Activated CD8-positive, alpha-beta memory T cell treated with anti-CD3 and anti-CD28 coated beads, Interleukin-2, amount 50 U/mL, for 48 hours (primary cell): ENCODE results near the gene SLC22A23.
A peak's percentile ranks its signal among the peaks of the same experiment; 100 is the strongest.
"Not testable (repeated sequence)": the region's sequence is repeated elsewhere in the genome, so short reads cannot be mapped to it uniquely, and the experiment has no call there.

Experiments
- DNase-seq: peaks from one replicate; pipeline ENCODE4 v3.0.0-alpha.2; 2020

SLC22A23 gene

GRCh38 chr6:3259491-3259958 lies 197.3 kb downstream of the SLC22A23 start:
- DNase-seq: peak; percentile 68

GRCh38 chr6:3258720-3259490 lies 197.9 kb downstream of the SLC22A23 start, which contains the start of gene PSMG4:
Gene PSMG4 (plus strand): TSS chr6:3258947. CDS start chr6:3259023, 76 bp downstream.
- peak; percentile 98 for DNase-seq

DNA sequence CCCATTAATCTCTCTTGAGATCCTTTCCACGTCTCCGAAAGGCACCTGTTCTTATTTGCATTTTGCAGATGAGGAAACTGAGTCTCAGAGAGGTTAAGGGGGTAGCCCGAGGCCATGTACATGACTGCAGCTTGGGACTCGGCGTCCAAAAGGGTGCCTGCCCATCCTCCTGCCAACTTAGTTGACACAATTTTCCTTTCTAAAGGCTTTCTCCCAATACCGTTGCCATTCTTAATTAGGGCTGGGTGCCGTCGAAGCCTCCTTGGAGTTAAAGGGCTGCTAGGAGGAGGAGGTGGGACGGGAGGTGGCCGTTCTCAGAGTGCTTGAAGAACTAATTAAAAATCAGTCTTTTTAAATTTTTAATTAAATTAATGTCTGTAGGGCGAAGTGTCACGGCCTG lies 198.6 kb downstream of the SLC22A23 start:
- DNase-seq: no peak

DNA sequence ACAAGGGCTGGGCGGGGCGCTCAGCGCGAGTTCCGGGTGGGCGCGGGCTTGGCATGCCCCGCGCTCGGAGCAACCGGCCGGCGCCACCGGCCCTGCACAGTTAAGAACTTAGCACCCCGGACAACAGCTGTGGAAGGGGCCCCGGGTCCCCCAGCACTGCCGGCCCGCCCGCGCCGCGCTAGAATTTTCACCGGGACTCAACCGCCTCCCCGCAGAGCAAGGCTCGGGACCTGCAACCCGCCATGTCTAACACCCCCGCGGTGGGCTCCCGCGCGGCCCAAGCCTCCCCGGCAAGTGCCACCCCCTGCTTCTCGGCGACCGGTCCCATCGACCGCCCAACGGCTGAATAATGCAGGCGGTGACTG lies 203.3 kb downstream of the SLC22A23 start:
- DNase-seq: no peak

- DNase-seq: no peak
Measured at GRCh38 chr6:3252861-3253596, 203.8 kb downstream of the SLC22A23 start.

DNA sequence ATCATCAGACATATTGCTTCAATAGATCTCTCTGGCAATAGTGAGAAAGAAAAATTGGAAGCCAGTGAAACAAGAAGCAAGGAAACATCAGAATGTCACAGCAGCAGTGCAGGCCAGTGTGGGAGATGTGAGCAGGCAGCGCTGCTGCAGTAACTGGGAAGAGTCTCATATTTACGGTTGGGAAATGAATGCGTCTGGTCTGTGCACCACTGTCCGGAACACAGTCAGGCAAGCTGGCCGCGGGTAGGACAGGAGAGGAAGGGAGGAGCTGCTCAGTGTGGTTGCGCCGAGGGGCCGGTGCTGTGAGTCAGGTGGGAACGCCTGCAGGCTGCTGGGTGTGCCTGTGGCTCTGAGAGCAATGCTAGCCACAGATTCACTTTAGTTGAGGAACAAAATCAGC lies 204.5 kb downstream of the SLC22A23 start:
- DNase-seq: no peak

GRCh38 chr6:3251462-3252314 lies 205.2 kb downstream of the SLC22A23 start:
- DNase-seq: peak; percentile 86

GRCh38 chr6:3250231-3250675 lies 206.6 kb downstream of the SLC22A23 start:
- DNase-seq: no peak

- DNase-seq: no peak
Measured at GRCh38 chr6:3249821-3250220, 207.0 kb downstream of the SLC22A23 start.

- no peak for DNase-seq
Measured at GRCh38 chr6:3247255-3248146, 209.3 kb downstream of the SLC22A23 start.

GRCh38 chr6:3245216-3245615 lies 211.6 kb downstream of the SLC22A23 start:
- no peak for DNase-seq

- DNase-seq: not testable (repeated sequence)
Measured at GRCh38 chr6:3244832-3245161, 212.1 kb downstream of the SLC22A23 start.

- no peak for DNase-seq
Measured at GRCh38 chr6:3244003-3244831, 212.6 kb downstream of the SLC22A23 start.

DNA sequence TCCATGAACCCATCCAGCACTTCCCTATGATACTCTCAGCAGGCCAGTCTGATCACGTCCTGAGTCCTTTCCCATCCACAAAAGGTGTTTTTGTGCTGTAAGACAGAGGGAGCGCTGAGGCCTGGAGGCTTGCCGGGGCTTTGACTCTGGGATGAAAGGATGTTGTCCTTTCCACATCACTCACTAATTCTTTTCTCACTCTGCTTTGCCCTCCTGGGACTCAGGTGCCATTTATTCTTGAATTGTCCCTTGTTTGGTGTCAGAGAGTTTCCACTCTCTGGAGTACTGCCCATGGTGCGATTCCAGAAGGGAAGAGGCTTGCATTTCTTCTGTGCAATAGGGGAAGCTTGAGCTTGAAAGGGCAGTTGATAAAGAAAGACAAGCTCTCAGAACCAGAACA lies 214.1 kb downstream of the SLC22A23 start:
- no peak for DNase-seq

DNA sequence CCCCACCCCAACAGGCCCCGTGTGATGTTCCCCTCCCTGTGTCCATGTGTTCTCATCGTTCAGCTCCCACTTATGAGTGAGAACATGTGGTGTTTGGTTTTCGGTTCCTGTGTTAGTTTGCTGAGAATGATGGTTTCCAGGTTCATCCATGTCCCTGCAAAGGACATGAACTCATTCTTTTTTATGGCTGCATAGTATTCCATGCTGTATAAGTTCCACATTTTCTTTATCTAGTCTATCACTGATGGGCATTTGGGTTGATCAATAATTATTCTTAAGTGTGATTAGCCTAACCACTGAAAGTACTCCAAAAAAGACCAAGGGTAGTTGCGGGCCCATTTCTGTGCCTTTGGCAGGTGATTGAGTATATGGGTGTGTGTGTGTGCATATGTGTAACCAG lies 215.1 kb downstream of the SLC22A23 start:
- not testable (repeated sequence) for DNase-seq

DNA sequence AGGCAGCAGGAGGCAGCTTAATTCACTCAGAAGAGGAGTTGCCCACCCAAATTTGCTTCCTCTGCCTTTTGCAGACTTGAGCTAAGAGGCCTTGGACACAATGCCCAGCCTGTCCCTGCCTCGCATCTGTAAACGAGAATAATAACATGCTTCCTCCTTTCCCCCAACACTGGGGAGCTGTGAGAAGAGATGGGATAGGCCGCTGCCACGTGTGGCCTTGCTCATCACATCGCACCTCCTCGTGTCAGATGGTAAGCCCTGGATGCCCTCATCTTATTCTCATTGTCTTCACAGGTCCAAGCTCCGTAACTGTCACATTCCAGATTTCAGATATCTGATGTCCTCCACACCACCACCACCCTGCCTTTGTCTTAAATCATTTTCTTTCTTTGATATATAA lies 216.3 kb downstream of the SLC22A23 start:
- no peak for DNase-seq

DNA sequence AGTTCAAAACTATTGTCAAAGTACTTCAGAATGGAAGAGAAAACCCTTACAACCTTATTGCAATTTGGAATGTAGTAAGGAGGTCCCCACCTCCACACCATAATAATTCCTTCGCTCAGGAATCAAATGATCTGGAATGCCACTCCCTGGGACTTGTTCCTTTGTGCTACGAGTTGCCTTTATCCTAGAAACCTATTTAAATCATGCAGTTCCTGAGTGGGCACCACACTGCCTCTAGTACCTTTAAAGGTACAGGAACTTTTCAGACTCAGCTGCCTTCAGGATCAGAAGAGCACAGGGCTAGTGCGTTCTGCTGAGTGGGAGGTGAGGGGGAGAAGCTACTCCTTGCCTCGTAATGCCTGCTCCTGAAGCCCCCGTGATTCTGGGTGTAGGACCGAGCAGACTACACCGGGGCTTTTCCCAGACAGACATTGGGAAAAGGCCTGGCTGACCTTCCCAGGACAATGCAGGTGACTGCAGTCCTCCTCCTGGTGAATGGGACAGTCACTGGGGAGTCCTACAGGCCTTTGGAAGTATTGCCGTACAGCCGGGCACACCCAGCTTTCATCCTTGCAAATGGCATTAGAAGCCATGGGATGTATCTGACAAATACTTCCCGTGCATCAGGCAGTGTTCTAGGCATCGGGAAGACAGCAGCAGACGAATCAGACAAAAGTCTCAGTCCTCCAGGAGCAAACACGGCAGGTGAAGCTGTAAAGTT lies 217.6 kb downstream of the SLC22A23 start:
- DNase-seq: no peak

- no peak for DNase-seq
Measured at GRCh38 chr6:3237761-3238662, 218.8 kb downstream of the SLC22A23 start.

DNA sequence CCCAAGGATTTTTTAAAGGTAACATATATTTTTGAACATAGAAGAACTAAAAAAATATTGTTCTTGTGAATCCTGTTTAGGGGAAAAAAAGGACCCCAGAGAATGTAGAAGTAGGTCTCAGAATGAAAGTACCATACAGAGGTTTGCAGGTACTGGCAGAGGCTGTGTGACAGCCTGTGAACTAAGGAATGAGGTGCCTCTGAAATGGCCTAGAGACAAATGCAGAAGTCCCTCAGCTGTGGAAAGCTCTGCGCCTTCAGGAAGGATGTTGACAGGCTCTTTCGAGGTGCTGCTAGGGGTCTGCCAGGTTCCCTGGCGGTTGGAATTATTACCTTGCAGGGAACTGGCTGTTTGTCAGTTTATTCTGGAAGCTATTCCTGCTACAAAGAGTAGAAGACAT lies 220.8 kb downstream of the SLC22A23 start:
- DNase-seq: no peak
